Right lobe of liver (tissue), 4 donors: ENCODE measurements around the gene ECE1.

ENCODE experiments used
- POLR2A ChIP-seq: fragments of 450-650 bp; IDR thresholded peaks from one replicate; pipeline ENCODE4 v1.6.1; 2017; ENCODE audit warnings: antibody characterized with exemption, mild to moderate bottlenecking
- TF ChIP-seq, protein P1 (sequence below), 4 donors: fragments of 200-600 bp in 3 of 4; fragments of 450-650 bp in 1 of 4; IDR thresholded peaks; one replicate each; pipeline versions ENCODE4 v1.5.1 to v1.8.0; 2016 to 2022; ENCODE audit warnings: antibody characterized with exemption in 4 of 4, mild to moderate bottlenecking in 2 of 4
- donor health status: DM: no; HTN: no; CAD: no.
- donor health status: DM: no; HTN: no; CAD: no.
- donor health status: DM: no; HTN: yes; CAD: no.

DNA sequence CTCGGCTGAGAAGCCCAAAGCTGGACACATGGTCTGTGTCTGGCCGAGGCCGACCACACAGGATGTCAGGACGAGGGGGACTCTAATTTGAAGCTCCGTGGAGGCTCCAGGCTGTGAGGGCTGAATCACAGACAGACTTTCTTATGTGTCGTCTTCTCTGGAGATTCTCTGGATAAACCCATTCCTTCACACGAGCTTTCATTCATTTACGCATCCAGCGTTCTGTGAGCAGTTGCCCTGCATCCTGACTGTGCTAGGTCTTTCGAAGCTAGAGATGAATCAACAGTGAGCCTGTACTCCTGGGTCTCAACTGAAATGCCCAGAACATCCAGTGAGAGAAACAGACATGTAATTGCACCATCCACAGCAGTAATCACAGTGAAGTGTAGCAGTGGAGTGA is 49.6 kb downstream of the ECE1 start:
- TF ChIP-seq, protein P1, sequence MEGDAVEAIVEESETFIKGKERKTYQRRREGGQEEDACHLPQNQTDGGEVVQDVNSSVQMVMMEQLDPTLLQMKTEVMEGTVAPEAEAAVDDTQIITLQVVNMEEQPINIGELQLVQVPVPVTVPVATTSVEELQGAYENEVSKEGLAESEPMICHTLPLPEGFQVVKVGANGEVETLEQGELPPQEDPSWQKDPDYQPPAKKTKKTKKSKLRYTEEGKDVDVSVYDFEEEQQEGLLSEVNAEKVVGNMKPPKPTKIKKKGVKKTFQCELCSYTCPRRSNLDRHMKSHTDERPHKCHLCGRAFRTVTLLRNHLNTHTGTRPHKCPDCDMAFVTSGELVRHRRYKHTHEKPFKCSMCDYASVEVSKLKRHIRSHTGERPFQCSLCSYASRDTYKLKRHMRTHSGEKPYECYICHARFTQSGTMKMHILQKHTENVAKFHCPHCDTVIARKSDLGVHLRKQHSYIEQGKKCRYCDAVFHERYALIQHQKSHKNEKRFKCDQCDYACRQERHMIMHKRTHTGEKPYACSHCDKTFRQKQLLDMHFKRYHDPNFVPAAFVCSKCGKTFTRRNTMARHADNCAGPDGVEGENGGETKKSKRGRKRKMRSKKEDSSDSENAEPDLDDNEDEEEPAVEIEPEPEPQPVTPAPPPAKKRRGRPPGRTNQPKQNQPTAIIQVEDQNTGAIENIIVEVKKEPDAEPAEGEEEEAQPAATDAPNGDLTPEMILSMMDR (IDR thresholded peaks at IDR 0.05) = no peak
- TF ChIP-seq POLR2A = no peak
